ENCODE data around the gene CDH11. TPM values are rescaled to one million over a fixed set of nuclear protein-coding genes. Genes with fewer than 3 reads are reported as not detected.

CDH11 gene
- total and polyA plus RNA-seq, 10 donors = 4.3 to 721 (median 305) TPM

DNA sequence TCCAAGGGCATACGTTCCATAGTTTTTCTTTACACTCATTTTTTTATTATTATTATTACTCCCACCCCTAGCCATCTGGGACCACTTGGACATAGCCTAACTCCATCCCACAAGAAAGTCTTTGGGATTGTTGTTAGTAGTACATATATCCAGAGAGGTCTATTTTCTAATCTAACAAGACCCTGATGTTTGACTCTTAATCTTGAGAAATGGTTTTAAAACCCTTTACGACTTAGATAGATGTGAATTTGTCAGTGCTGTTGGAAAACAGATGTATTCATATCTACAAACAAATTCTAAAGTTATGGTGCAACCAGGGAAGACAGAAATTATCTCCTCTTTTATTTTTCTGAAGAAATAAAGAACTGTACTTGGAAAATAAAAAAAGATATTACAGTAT lies 197.8 kb downstream of the CDH11 start:
- Histone ChIP-seq H3K4me1 (no peaks in the 10 kb centered on the region), H3K36me3 (no peaks in the 10 kb centered on the region), H3K9me3 (peaks cover 0 to 40% (median 21%) of the 10 kb centered on the region in 8 donors), H3K4me3 (no peak overlapping the region), H3K27ac (no peak overlapping the region), H3K27me3 (replicated peaks in 1 of 7) (no peaks in the 10 kb centered on the region)
- intact Hi-C loops (cut with DNase I; ENCODE audit: low total_unique reads) = no loop called here
- TF ChIP-seq POLR2A (IDR thresholded peaks at IDR 0.05) = no peak
- TF ChIP-seq POLR2AphosphoS5 (IDR thresholded peaks at IDR 0.05) = no peak
- TF ChIP-seq, protein P1, sequence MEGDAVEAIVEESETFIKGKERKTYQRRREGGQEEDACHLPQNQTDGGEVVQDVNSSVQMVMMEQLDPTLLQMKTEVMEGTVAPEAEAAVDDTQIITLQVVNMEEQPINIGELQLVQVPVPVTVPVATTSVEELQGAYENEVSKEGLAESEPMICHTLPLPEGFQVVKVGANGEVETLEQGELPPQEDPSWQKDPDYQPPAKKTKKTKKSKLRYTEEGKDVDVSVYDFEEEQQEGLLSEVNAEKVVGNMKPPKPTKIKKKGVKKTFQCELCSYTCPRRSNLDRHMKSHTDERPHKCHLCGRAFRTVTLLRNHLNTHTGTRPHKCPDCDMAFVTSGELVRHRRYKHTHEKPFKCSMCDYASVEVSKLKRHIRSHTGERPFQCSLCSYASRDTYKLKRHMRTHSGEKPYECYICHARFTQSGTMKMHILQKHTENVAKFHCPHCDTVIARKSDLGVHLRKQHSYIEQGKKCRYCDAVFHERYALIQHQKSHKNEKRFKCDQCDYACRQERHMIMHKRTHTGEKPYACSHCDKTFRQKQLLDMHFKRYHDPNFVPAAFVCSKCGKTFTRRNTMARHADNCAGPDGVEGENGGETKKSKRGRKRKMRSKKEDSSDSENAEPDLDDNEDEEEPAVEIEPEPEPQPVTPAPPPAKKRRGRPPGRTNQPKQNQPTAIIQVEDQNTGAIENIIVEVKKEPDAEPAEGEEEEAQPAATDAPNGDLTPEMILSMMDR (IDR thresholded peaks at IDR 0.05 in 8 of 11, conservative IDR thresholded peaks at IDR 0.05 in 3 of 11) = no peak
- WGBS, 5 donors = 59 to 92% (median 82%) methylated on average over 2 of the region's 2 CpGs
- DNase-seq = no peak

DNA sequence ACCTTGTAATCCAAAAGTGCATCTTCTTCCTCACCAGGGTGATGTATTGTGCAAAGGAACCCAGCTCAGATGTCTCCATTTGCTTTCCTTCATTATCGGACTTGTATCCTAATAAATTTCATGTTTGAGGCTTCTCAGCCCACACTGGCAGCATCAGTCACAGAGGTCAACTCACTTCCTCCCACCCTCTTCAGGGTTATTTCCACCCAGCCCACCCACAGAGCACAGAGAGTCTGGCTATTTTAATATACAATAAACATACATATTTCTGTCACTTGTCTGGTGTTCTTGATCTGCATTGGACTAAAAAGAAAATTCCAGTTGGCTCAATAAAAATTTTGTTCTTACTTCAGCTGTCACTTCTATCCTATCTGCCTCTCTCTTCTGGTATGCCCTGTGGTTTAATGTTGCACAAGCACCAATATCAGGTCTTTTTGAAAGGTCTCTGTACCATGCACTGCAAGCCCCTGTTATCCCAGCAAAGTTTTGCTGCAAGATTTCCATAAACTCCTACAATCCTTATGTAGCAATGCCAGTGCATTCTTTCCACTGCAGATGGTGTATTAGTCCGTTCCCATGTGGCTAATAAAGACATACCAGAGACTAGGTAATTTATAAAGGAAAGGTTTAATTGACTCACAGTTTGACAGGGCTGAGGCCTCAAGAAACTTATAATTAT lies 201.8 kb downstream of the CDH11 start:
- no peak overlapping the region for H3K4me3 ChIP-seq
- no peak overlapping the region for H3K27ac ChIP-seq
- H3K4me1 ChIP-seq = no peaks in the 10 kb centered on the region
- WGBS, 5 donors = 71 to 82% (median 73%) methylated on average over 2 of the region's 2 CpGs
- no peaks in the 10 kb centered on the region for H3K36me3 ChIP-seq
- H3K27me3 ChIP-seq (replicated peaks in 1 of 7) = no peaks in the 10 kb centered on the region
- DNase-seq = no peak
- intact Hi-C loops (cut with DNase I; ENCODE audit: low total_unique reads) = no loop called here
- TF ChIP-seq POLR2AphosphoS5 (IDR thresholded peaks at IDR 0.05) = no peak
- TF ChIP-seq, protein P1 (IDR thresholded peaks at IDR 0.05 in 8 of 11, conservative IDR thresholded peaks at IDR 0.05 in 3 of 11) = no peak
- TF ChIP-seq POLR2A (IDR thresholded peaks at IDR 0.05) = no peak
- H3K9me3 ChIP-seq = peaks cover 0 to 17% (median 6%) of the 10 kb centered on the region in 8 donors

DNA sequence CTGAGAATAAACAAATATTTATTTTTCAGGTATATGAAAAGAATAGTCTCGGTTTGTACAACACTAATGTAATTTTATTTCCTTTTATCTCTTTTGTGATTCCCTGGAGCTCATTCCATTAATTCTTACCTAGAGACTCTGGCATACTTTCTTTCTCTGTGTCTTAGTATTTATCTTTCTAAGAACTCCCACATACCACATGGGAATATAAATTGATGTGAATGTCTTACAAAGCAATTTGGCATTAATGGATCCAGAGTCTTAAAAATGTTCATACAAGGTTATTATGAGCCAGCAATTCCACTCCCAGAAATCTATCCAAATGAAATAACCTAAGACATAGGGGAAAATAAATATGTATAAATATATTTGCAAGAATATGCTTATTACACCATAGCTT lies 202.7 kb downstream of the CDH11 start:
- WGBS, 5 donors = 71 to 84% (median 79%) methylated on average over 1 of the region's 1 CpG
- no peaks in the 10 kb centered on the region for H3K36me3 ChIP-seq
- no peak overlapping the region for H3K27ac ChIP-seq
- intact Hi-C loops (cut with DNase I; ENCODE audit: low total_unique reads) = no loop called here
- TF ChIP-seq POLR2A (IDR thresholded peaks at IDR 0.05) (no peak), POLR2AphosphoS5 (IDR thresholded peaks at IDR 0.05) (no peak)
- TF ChIP-seq, protein P1 (IDR thresholded peaks at IDR 0.05 in 8 of 11, conservative IDR thresholded peaks at IDR 0.05 in 3 of 11) = no peak
- no peak overlapping the region for H3K4me3 ChIP-seq
- H3K27me3 ChIP-seq (replicated peaks in 1 of 7) = no peaks in the 10 kb centered on the region
- H3K9me3 ChIP-seq = peaks cover 0 to 17% (median 6%) of the 10 kb centered on the region in 8 donors
- H3K4me1 ChIP-seq = no peaks in the 10 kb centered on the region
- DNase-seq = no peak

DNA sequence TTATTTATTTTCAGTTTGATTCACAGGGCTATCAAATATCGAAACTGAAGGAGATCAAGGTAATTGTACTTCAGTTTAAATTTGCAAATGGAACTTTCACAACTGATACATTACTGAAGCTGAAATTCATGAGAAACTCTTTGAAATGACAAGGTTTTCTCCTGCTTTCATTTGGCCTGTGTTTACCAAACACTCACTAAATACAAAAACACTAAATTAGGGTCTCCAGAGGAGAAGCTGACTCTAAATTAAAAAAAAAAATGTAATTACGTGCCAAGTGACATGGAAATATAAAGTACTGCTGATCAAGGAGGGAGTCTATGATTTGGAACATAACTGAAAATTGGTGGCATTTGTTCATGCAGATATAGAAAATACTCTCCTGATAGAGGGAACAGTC lies 205.8 kb downstream of the CDH11 start:
- DNase-seq = no peak
- H3K27me3 ChIP-seq (replicated peaks in 1 of 7) = no peaks in the 10 kb centered on the region
- no peak overlapping the region for H3K4me3 ChIP-seq
- TF ChIP-seq POLR2A (IDR thresholded peaks at IDR 0.05) = no peak
- TF ChIP-seq POLR2AphosphoS5 (IDR thresholded peaks at IDR 0.05) = no peak
- TF ChIP-seq, protein P1 (IDR thresholded peaks at IDR 0.05 in 8 of 11, conservative IDR thresholded peaks at IDR 0.05 in 3 of 11) = no peak
- no peak overlapping the region for H3K27ac ChIP-seq
- H3K9me3 ChIP-seq = peaks cover 0 to 15% (median 6%) of the 10 kb centered on the region in 8 donors
- H3K4me1 ChIP-seq = no peaks in the 10 kb centered on the region
- 64 to 79% (median 69%) methylated on average over 2 of the region's 2 CpGs for WGBS, 5 donors
- H3K36me3 ChIP-seq = no peaks in the 10 kb centered on the region
- intact Hi-C loops (cut with DNase I; ENCODE audit: low total_unique reads) = no loop called here

Data from spleen (tissue), 11 donors.